DMS114 treated with DMSO at 0.1 percent for 48 hours (cell line): ENCODE results near the gene LCN15.

Source experiments
- DNase-seq: peaks from one replicate; lab custom pipeline; 2025; ENCODE audit not compliant: unreplicated experiment; lab: John Stamatoyannopoulos, UW

The LCN15 gene

GRCh38 chr9:136741883-136742571 is 22.3 kb downstream of the LCN15 start:
- no peak for DNase-seq

DNA sequence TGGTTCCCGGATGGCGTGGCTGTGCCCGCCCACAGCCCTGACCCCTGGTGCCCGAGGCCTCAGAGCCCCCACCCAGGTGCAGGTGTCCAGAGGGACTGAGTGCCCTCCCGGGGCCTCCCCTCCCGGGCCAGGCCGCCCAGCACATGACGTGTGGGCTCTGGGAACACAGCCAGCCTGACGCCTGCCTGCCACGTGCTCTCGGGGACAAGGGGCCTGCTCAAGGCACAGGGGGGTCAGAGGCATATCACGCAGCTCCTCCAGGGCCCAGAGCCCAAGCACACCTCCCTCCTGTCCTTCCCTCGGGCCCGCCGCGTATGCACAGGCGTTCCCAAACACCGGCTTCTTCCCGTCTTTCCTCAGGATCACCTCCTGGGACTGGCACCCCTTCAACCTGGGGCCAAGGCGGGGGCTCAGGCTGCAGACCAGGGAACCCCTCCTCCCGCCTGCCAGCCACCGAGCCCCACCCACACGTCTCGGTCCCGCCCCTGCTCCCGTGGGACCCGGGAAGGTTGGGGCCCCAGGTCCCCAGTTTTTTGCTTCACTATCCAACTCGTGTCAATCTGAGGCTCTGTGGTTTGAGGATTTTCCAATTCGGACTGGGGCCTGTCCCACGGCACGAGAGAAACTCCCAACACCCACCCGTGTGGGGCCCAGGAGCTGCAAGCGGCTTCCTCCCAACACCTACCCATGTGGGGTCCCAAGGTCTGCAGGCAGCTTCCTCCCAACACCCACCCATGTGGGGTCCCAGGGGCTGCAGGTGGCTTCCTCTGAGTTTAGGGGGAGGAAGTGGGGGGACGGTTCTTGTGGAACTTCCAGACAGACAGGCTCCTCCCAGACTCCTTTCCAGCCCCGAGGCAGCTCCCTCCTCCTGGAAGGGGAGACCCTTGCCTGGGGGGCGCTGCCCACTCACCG is 23.1 kb downstream of the LCN15 start:
- DNase-seq, result no peak

GRCh38 chr9:136740491-136740890 is 23.8 kb downstream of the LCN15 start:
- no peak for DNase-seq

DNA sequence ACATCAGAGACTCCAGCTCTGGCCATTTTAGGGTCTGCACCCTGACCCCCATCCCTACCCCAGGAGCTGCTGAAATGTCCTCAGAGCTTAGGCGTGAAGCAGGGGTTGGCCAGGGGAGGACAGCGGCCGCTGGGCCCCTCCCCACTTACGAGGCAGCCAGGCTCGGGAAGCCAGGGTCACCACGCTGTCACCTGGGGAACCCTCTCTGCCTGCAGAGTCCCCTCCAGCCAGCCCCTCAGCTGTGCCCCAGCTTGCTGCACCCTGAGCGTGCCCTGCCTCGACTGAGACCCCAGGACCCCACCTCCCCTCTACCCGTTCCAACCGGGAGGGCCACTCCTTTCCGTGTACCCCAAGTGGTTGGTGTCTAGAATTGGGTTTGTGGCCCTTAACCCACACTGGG is 24.2 kb downstream of the LCN15 start:
- DNase-seq, result no peak

- no peak for DNase-seq
Measured at GRCh38 chr9:136739509-136739908, 24.8 kb downstream of the LCN15 start.

DNA sequence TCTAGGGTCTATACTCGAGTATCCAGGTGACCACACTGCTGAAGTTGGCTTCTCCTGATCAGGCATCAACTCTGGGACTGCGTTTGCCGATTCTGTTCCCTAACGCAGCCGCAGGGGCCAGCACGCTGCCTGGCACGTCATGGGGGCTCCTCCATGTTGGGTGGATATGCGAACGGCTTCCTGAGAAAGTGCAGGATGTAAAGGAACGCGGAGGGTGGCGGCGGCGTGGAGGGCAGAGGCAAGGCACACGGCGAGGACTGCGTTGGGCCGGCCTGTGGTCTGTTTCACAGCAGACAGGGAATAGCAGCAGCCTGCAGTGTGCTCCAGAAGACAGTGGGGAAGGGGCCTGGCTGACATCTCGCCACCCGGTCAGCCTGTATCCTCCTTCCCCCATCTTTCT is 25.4 kb downstream of the LCN15 start:
- DNase-seq, result no peak

DNA sequence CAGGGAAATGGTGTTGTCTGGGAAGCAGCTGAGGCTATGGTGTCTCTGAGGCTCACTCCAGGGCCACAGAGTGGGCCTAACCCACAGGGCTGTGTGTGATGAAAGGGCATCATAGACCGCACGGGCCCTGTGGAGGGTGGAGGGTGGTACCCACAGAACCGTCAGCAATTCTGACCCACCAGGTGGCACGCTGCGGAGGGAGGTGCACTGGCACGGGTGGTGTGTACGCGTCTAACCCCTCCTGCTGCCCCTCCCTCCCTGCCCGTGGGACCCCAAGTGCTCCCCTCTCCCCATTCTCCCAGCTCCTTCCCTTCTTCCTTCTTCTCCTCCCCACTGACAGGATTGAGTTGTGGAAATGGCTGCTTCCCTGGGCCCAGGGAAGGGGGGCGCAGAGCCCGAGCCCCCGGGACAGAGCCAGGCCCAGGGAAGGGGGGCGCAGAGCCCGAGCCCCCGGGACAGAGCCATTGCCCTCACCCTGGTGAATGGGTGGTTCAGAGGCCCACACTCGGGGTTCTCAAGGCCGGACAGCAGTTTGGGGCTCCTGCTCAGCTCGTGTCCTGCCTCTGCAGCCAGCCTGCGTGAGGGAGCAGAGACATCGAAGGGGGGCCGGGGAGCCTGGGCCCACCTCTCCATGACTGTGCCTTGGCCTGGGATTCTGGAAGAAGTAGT is 28.4 kb downstream of the LCN15 start:
- DNase-seq, result no peak

DNA sequence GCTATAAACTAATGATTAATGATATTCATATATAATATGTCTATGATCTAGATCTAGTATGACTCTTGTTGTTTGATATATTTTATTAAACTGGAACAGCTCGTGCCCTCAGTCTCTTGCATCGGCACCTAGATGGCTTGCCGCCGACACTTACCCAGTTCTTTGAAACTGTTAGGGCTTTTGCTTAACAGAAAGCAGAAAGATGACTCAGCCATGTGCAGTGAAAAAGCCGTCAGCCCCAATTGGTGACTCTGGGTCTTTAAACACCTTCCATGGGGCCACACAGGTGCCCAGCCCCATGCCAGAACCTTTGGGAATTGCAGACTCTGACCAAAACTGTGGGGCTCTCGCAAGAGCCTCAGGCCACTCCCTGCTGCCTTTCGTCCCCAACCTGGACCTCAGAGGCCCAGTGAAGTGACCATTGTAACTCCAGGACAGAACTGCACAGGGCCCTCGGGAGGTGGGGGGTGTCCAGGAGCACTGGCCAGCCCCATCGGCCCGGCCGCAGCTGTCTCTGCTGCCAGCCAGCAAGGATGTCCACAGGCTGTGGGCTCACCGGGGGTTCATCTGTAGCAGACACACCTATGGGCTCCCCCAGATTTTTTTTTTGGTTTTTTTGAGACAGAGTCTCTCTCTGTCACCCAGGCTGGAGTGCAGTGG is 29.4 kb downstream of the LCN15 start:
- no peak for DNase-seq

GRCh38 chr9:136733611-136734010 is 30.7 kb downstream of the LCN15 start:
- DNase-seq, result no peak

- DNase-seq, result no peak
Measured at GRCh38 chr9:136732444-136733178, 31.7 kb downstream of the LCN15 start.

GRCh38 chr9:136729926-136730325 is 34.4 kb downstream of the LCN15 start:
- DNase-seq, result no peak

DNA sequence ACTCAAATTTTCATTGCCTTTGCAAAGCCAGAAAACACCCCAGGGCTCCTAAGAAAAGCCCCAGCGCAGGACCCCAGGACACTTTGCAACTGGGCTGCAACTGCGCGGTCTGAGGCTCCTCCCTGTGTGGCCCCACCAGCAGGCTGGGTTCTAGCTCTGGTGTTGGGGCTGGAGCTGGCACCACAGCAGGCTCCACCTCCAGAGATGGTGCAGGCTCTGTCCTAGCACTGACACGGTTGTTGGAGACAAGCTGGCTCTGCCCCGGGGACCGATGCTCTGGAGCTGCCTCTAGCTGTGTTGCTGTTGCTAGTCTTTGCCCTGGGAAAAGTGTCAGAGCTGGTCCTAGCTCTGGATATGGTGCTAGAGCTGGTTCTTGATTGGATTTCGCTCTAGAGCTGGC is 35.2 kb downstream of the LCN15 start:
- no peak for DNase-seq

- DNase-seq, result no peak
Measured at GRCh38 chr9:136728548-136729123, 35.7 kb downstream of the LCN15 start.

GRCh38 chr9:136728080-136728547 is 36.2 kb downstream of the LCN15 start:
- peak; percentile 52 for DNase-seq

- no peak for DNase-seq
Measured at GRCh38 chr9:136726631-136727191, 37.6 kb downstream of the LCN15 start.

GRCh38 chr9:136726118-136726517 is 38.2 kb downstream of the LCN15 start:
- no peak for DNase-seq

GRCh38 chr9:136725612-136726011 is 38.7 kb downstream of the LCN15 start:
- DNase-seq, result no peak

- DNase-seq, result no peak
Measured at GRCh38 chr9:136724772-136725171, 39.5 kb downstream of the LCN15 start.

GRCh38 chr9:136723989-136724388 is 40.3 kb downstream of the LCN15 start:
- DNase-seq, result no peak
